Measurements from ENCODE around the gene ECPAS.

- TF ChIP-seq CTCF (IDR thresholded peaks at IDR 0.05; ENCODE audit: insufficient read depth, low read length): no peak
- no peak for TF ChIP-seq POLR2AphosphoS5 (IDR thresholded peaks at IDR 0.05; ENCODE audit: low read depth)
- TF ChIP-seq REST (IDR thresholded peaks at IDR 0.05; ENCODE audit: insufficient replicate concordance, low read depth): no peak
- no peak for TF ChIP-seq GABPA (IDR thresholded peaks at IDR 0.05; ENCODE audit: low read depth)
- no peak for TF ChIP-seq SPI1 (IDR thresholded peaks at IDR 0.05; ENCODE audit: borderline replicate concordance, low read depth)
Observed at GRCh38 chr9:111458139-111459009, 25.8 kb downstream of the ECPAS start.

Measured in HL-60 (cell line).